Measurements from ENCODE around the gene SPINT1. TPM values are rescaled to one million over a fixed set of nuclear protein-coding genes. Genes with fewer than 3 reads are reported as not detected.

The SPINT1 gene
- total RNA-seq, 1 experiment from 2014 or later, result 123 TPM

DNA sequence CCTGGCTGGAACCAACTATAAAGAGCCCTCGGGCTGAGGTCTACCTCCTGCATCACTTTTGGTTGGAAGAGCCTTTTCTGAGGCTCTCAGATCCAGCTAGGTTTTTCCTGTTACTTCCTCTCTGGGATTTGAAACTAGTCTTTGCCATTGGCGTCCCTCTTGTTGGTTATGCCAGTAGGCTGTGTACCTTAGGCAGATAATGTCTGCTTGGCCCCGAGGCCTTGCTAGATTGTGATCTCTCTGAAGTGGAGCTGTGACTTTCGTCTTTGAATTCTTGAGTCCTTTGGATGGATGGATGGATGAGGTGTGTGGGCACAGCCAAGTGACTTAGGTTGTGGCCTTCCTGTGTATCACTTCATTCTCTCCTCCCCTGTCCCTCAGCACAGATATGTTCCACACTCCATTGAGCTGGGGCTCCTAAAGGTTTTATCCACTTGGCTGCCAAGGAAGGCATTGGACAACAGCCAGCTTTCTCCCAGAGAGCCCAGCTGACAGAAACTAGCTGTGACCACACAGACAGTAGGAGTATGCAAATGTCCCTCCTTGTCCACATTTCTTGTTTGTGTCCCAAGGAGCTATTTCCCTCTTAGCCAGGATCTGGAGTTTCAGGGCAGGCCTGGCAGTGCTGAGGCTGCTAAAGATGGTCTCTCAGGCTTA, 28.7 kb upstream of the SPINT1 start:
- Histone ChIP-seq H3K79me2 (ENCODE audit: insufficient read depth, low read length) (no peaks in the 10 kb centered on the region), H3K9me2 (ENCODE audit: insufficient read depth) (no peaks in the 10 kb centered on the region), H3K27ac (ENCODE audit: low read depth, low read length) (no peak overlapping the region), H3K9ac (ENCODE audit: low read length) (no peak overlapping the region), H3K4me2 (ENCODE audit: low read length) (no peak overlapping the region), H3K4me1 (ENCODE audit: control insufficient read depth in 1 of 2, insufficient read depth in 2 of 2, low read length in 2 of 2) (no peaks in the 10 kb centered on the region), H3K4me3 (replicated peaks in 1 of 2; ENCODE audit: low read depth in 1 of 2, low read length in 2 of 2) (no peak overlapping the region), H3K27me3 (ENCODE audit: insufficient read depth, low read length) (no peaks in the 10 kb centered on the region), H4K20me1 (ENCODE audit: insufficient read depth) (no peaks in the 10 kb centered on the region), H3K9me3 (ENCODE audit: control insufficient read depth in 1 of 2, insufficient read depth in 1 of 2, low read depth in 1 of 2, low read length in 2 of 2) (no peaks in the 10 kb centered on the region), H3K36me3 (ENCODE audit: control insufficient read depth in 1 of 2, insufficient read depth in 2 of 2, low read length in 2 of 2) (no peaks in the 10 kb centered on the region; a peak in 2 of 4 replicates), H2AFZ (ENCODE audit: low read depth, low read length, poor library complexity, severe bottlenecking) (no peak overlapping the region)
- no TSS peak for BruUV-seq (replicated peaks)
- CTCF ChIA-PET, result no interaction called here
- RAD21 ChIA-PET (ENCODE audit: low non-redundant PET in 1 of 2, low total read pairs in 2 of 2, uncharacterized antibody in 2 of 2, unreplicated experiment in 2 of 2), result no interaction called here
- intact Hi-C loops (cut with micrococcal nuclease), result no loop called here
- TF ChIP-seq, protein P1, sequence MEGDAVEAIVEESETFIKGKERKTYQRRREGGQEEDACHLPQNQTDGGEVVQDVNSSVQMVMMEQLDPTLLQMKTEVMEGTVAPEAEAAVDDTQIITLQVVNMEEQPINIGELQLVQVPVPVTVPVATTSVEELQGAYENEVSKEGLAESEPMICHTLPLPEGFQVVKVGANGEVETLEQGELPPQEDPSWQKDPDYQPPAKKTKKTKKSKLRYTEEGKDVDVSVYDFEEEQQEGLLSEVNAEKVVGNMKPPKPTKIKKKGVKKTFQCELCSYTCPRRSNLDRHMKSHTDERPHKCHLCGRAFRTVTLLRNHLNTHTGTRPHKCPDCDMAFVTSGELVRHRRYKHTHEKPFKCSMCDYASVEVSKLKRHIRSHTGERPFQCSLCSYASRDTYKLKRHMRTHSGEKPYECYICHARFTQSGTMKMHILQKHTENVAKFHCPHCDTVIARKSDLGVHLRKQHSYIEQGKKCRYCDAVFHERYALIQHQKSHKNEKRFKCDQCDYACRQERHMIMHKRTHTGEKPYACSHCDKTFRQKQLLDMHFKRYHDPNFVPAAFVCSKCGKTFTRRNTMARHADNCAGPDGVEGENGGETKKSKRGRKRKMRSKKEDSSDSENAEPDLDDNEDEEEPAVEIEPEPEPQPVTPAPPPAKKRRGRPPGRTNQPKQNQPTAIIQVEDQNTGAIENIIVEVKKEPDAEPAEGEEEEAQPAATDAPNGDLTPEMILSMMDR (IDR thresholded peaks at IDR 0.05 in 2 of 3, conservative IDR thresholded peaks at IDR 0.05 in 1 of 3; ENCODE audit: borderline replicate concordance in 1 of 3, insufficient read depth in 1 of 3, low read depth in 2 of 3, low read length in 2 of 3), result no peak
- TF ChIP-seq EZH2 (IDR thresholded peaks at IDR 0.05) (no peak), TCF7L2 (IDR thresholded peaks at IDR 0.05; ENCODE audit: borderline replicate concordance, extremely low read depth, insufficient read depth, insufficient read length) (no peak), RAD21 (IDR thresholded peaks at IDR 0.05; ENCODE audit: low read depth) (no peak)
- POLR2A ChIA-PET, result interaction anchor here (0.9 to 1.2 kb wide), 2 partner anchors 8 to 79 kb away, joined by 3 read pairs; partner anchors contain the start of genes VPS18 and ZFYVE19
- ATAC-seq, result no peak
- no peak for DNase-seq (ENCODE audit: low read depth, low spot score)

DNA sequence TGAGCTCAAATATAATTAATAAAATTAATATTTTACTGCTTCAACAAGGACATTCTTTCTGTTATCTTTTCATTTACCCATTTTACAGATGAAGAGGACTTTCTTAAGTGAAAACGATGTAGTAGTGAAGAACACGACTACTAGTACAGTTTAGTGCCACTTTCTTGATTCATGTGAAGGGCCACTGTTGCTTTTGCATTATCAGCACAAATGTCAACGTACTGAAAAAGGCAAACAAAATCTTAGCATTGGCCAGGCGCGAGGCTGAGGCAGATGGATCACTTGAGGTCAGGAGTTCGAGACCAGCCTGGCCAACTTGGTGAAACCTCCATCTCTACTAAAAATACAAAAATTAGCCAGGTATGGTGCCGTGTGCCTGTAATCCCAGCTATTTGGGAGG, 24.8 kb upstream of the SPINT1 start:
- Histone ChIP-seq H4K20me1 (ENCODE audit: insufficient read depth) (no peaks in the 10 kb centered on the region), H3K27me3 (ENCODE audit: insufficient read depth, low read length) (no peaks in the 10 kb centered on the region), H3K4me3 (replicated peaks in 1 of 2; ENCODE audit: low read depth in 1 of 2, low read length in 2 of 2) (no peak overlapping the region), H3K4me1 (ENCODE audit: control insufficient read depth in 1 of 2, insufficient read depth in 2 of 2, low read length in 2 of 2) (no peaks in the 10 kb centered on the region), H3K36me3 (ENCODE audit: control insufficient read depth in 1 of 2, insufficient read depth in 2 of 2, low read length in 2 of 2) (no peaks in the 10 kb centered on the region), H3K79me2 (ENCODE audit: insufficient read depth, low read length) (no peaks in the 10 kb centered on the region), H3K4me2 (ENCODE audit: low read length) (no peak overlapping the region), H3K27ac (ENCODE audit: low read depth, low read length) (no peak overlapping the region), H3K9me3 (ENCODE audit: control insufficient read depth in 1 of 2, insufficient read depth in 1 of 2, low read depth in 1 of 2, low read length in 2 of 2) (no peaks in the 10 kb centered on the region), H2AFZ (ENCODE audit: low read depth, low read length, poor library complexity, severe bottlenecking) (no peak overlapping the region), H3K9me2 (ENCODE audit: insufficient read depth) (no peaks in the 10 kb centered on the region), H3K9ac (ENCODE audit: low read length) (no peak overlapping the region)
- ChIA-PET POLR2A (interaction anchor here (0.7 kb wide), 1 partner anchor 44 kb away, joined by 3 read pairs; no protein-coding TSS in a partner anchor), RAD21 (ENCODE audit: low non-redundant PET in 1 of 2, low total read pairs in 2 of 2, uncharacterized antibody in 2 of 2, unreplicated experiment in 2 of 2) (no interaction called here), CTCF (no interaction called here)
- DNase-seq (ENCODE audit: low read depth, low spot score) (no peak), ATAC-seq (no peak)
- BruUV-seq (replicated peaks), result no TSS peak
- intact Hi-C loops (cut with micrococcal nuclease), result no loop called here
- TF ChIP-seq, protein P2, sequence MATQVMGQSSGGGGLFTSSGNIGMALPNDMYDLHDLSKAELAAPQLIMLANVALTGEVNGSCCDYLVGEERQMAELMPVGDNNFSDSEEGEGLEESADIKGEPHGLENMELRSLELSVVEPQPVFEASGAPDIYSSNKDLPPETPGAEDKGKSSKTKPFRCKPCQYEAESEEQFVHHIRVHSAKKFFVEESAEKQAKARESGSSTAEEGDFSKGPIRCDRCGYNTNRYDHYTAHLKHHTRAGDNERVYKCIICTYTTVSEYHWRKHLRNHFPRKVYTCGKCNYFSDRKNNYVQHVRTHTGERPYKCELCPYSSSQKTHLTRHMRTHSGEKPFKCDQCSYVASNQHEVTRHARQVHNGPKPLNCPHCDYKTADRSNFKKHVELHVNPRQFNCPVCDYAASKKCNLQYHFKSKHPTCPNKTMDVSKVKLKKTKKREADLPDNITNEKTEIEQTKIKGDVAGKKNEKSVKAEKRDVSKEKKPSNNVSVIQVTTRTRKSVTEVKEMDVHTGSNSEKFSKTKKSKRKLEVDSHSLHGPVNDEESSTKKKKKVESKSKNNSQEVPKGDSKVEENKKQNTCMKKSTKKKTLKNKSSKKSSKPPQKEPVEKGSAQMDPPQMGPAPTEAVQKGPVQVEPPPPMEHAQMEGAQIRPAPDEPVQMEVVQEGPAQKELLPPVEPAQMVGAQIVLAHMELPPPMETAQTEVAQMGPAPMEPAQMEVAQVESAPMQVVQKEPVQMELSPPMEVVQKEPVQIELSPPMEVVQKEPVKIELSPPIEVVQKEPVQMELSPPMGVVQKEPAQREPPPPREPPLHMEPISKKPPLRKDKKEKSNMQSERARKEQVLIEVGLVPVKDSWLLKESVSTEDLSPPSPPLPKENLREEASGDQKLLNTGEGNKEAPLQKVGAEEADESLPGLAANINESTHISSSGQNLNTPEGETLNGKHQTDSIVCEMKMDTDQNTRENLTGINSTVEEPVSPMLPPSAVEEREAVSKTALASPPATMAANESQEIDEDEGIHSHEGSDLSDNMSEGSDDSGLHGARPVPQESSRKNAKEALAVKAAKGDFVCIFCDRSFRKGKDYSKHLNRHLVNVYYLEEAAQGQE (IDR thresholded peaks at IDR 0.05; ENCODE audit: low read depth), result no peak
- no peak for TF ChIP-seq POLR2AphosphoS5 (IDR thresholded peaks at IDR 0.05; ENCODE audit: low read depth, low read length)
- TF ChIP-seq, protein P3, sequence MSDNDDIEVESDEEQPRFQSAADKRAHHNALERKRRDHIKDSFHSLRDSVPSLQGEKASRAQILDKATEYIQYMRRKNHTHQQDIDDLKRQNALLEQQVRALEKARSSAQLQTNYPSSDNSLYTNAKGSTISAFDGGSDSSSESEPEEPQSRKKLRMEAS (IDR thresholded peaks at IDR 0.05), result no peak
- no peak for TF ChIP-seq YY1 (IDR thresholded peaks at IDR 0.05; ENCODE audit: extremely low read depth, insufficient replicate concordance, low read depth, low read length)
- TF ChIP-seq ELF1 (IDR thresholded peaks at IDR 0.05; ENCODE audit: borderline replicate concordance, low read depth), result no peak
- TF ChIP-seq RAD21 (IDR thresholded peaks at IDR 0.05; ENCODE audit: low read depth), result no peak
- TF ChIP-seq CEBPB (IDR thresholded peaks at IDR 0.05; ENCODE audit: low read depth), result no peak
